HFF-Myc (cell line): ENCODE data around the gene ZNF319.
A peak's percentile ranks its signal among the peaks of the same experiment; 100 is the strongest.

Experiments used
- DNase-seq: peaks from one replicate; pipeline ENCODE4 v3.0.0-alpha.2; 2011; ENCODE audit warnings: low read depth; ENCODE audit errors: extremely low read depth
- H3K4me3 ChIP-seq: replicated peaks from 2 replicates; pipeline ENCODE4 v1.5.1; 2011; ENCODE audit warnings: low read depth, mild to moderate bottlenecking, control low read depth, low read length
- CTCF ChIP-seq: IDR thresholded peaks from 2 replicates; pipeline ENCODE4 v1.5.1; 2012; ENCODE audit warnings: mild to moderate bottlenecking, low read depth, low read length, control low read depth; ENCODE audit errors: missing control alignments

The ZNF319 gene

DNA sequence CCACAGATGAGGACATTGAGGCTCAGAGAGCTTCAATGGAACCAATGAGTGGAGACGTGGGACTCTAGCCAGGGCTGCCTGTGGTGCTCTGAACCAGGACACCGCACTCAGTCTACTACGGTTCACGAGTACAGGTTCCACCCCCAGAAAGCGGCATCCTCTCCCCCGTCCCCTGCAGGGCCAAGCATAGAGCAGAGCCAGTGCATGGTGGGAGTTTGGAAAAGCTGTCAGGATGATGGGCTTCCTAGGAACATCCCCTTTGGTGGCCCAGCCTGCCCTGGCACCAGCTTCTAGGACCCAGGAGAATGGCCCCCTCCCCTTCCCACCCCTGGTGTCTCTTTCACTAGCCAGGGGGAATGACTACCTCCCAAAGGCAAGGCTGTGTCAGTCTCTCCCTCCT, 8.4 kb downstream of the ZNF319 start:
- no peak for DNase-seq
- no peak overlapping the region for H3K4me3 ChIP-seq
- TF ChIP-seq CTCF, result no peak

DNA sequence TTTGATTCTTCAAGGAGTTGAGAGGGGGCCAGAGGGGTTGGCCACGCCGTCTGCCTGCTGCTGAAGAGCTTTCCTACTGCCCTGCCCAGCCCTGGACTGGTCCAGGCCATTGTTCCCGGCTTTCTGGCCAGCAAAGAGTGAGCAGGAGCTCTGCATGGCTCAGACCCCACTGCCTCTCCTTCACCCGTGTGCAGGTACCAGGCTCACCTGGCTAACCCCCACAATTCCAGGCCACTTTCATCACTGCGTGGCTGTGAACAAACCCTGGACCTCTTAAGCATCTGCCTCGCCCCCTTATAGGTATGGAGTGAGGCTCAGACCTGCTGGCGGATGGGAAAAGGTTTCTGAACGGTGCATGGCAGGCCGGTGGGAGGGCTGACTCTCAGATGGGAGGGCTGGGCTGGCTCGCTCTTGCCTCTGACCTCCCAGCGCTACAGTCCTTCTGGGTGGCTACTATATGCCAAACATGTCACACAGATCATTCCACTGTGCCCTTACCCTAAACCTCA, 8.9 kb downstream of the ZNF319 start:
- no peak overlapping the region for H3K4me3 ChIP-seq
- no peak for TF ChIP-seq CTCF
- no peak for DNase-seq

GRCh38 chr16:57988929-57989328, 11.5 kb downstream of the ZNF319 start:
- DNase-seq, result no peak
- H3K4me3 ChIP-seq, result no peak overlapping the region
- no peak for TF ChIP-seq CTCF

DNA sequence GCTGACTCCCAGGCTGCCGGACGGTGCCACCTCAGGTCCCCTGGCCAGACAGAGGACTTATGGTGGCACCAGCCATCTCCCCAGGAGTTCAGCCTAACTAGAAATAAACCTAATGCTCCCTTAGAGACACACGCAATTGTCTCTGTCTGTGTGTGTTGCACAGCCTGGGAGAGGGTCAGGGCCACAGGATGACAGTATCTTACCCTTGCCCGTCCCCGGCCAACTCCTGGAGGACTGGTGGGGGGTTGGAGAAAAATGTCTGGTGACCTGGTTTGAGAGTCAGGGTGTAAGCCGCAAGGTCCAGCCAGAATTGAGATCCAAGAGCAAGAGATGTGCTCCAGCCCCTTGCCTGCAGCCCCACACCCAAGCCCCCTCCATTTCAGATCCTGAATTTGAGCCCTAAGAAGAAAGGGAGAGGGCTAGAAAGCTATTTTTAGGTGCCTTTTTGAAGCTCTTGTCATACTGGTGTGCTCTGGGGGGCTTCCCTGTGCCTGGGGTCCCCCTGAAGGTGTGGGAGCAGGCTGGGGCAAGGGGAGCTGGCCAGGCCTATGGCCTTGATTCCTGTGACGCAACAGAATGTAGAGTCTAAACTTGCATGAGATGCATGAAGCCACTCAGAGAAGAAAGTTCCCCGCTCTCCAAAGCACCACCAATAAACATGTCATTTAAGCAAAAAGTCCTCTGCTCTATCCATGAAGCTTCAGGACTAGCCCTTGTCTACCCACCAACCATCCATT, 12.9 kb downstream of the ZNF319 start:
- no peak for DNase-seq
- no peak overlapping the region for H3K4me3 ChIP-seq
- TF ChIP-seq CTCF, result no peak

DNA sequence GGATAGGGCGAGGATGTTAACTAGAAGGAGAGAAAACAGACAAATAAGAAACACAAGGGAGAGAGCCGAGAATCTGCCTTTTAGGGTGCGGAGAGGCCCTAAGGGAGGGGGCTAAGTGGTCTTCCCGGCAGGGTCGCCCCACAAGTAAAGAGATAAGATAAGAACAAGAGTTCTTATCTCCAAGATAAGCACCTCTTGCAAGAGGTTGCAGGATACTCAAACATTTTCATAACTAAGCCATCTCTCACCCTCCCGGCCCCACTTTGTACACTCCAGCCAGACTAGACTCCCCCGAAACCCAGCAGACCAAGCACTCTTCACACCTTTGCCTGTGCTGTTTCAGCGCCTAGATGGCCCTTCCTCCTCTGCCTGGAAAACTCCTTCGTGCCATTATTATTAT, 14.3 kb downstream of the ZNF319 start:
- H3K4me3 ChIP-seq, result no peak overlapping the region
- no peak for DNase-seq
- no peak for TF ChIP-seq CTCF

DNA sequence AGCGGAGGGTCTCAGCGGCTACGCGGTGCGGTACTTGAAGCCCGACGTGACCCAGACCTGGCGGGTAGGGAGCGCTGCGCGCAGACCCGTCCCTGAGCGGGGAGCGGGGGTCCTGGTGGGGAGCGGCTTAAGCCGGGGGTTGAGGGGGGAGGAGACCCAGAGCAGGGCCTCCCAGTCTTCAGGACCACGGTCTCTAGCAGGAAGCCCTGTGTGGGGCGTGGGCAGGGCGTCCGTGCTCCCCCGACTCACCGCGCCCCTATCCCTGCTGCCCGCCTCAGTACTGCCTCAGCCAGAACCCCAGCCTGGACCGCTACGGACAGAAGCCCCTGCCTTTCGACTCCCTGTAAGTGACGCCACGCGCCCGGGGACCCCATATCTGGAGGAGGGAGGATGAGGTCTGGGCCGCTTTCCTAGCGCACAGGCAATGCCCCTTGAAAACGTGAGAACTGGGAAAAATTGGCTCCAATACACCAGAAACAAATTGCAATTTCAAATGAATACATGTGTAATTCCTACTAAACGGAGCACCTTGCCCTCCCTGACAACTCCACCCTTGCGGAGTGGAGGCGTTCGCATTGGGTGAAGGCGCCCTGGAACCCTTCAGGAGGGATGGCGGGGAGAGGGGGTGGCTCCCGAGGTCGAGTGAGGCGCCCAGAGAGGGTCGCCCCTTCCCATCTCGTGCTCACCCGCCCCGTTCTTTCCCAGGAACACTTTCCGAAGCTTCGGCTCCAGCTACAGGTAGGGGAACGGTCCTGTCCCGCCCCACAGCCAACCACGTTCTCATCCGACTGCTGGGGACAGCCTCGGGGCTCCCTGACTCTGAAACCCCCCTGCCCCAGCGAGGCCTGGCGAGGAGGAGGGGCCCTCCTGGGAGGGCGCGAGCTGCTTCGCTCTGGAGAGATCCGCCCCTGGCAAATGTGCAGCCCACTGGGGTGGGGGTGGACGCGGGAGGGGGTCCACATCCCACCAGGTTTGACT, 15.0 kb downstream of the ZNF319 start:
- no peak for TF ChIP-seq CTCF
- H3K4me3 ChIP-seq, result peak overlapping the region; percentile 45
- DNase-seq, result no peak
